Lower lobe of right lung (tissue), 2 donors: ENCODE measurements around the gene ZFAND3. TPM values are rescaled to one million over a fixed set of nuclear protein-coding genes. Genes with fewer than 3 reads are reported as not detected.
"Not testable (repeated sequence)": the region's sequence is repeated elsewhere in the genome, so short reads cannot be mapped to it uniquely, and the experiment has no call there.

Experiments used
- ATAC-seq, 2 donors: fragments of 200-7000 bp; cut with Tn5 transposase; one replicate each; pipeline ENCODE4 v1.9.1; 2020 to 2022; ENCODE audit warnings: mild to moderate bottlenecking in 2 of 2, moderate library complexity in 2 of 2
- DNase-seq: peaks from one replicate; pipeline ENCODE4 v3.0.0-alpha.2; 2020
- H3K27ac ChIP-seq: fragments of 200-600 bp; one replicate; pipeline ENCODE4 v1.8.0; 2022
- H3K27me3 ChIP-seq: fragments of 200-600 bp; one replicate; pipeline ENCODE4 v1.8.0; 2022; ENCODE audit warnings: low read depth
- H3K36me3 ChIP-seq: fragments of 200-600 bp; one replicate; pipeline ENCODE4 v1.8.0; 2022; ENCODE audit warnings: mild to moderate bottlenecking
- H3K4me1 ChIP-seq: fragments of 200-600 bp; one replicate; pipeline ENCODE4 v1.8.0; 2022
- H3K4me3 ChIP-seq: fragments of 200-600 bp; one replicate; pipeline ENCODE4 v1.8.0; 2022; ENCODE audit warnings: mild to moderate bottlenecking
- H3K9me3 ChIP-seq: fragments of 200-600 bp; one replicate; pipeline ENCODE4 v1.8.0; 2022
- CTCF ChIP-seq: fragments of 200-600 bp; IDR thresholded peaks from one replicate; pipeline ENCODE4 v1.8.0; 2022; ENCODE audit warnings: antibody characterized with exemption, mild to moderate bottlenecking
- intact Hi-C: fragments of 100-400 bp; cut with DNase I; formaldehyde crosslinking; loops from one replicate; pipeline ENCODE4 v1.11.0; 2022
- total RNA-seq: library from RNA; stranded (reverse); fragmentation: NEBNext Ultra II Directional; extraction: Animal tissue kit (Norgen Biotek cat#: 25700); gene quantifications from one replicate; pipeline ENCODE4 v1.2.1, GENCODE V29; 2021
- donor health status: DM: no; HTN: yes; CAD: no; lungs with severe emphysema.

ZFAND3 gene
- total RNA-seq, 1 donor from 2014 or later, result 83.3 TPM

DNA sequence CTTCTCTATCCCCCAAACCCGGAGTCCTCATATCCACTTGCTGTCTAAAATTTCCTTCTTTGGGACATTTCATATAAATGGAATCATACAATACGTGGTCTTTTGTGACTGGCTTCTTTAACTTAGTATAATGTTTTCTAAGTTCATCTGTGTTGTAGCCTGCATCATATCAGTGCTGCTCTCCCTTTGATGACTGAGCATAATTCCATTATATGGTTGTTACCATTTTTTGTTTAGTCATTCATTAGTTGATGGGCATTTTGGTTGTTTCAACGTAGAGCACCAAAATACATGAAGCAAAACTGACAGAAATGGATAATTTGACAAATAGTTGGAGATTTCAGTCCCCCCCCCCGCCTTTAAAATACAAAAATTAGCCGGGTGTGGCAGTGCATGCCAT, 71.5 kb downstream of the ZFAND3 start:
- Histone ChIP-seq H3K27ac (no peak overlapping the region), H3K4me1 (peaks cover 34% of the 10 kb centered on the region), H3K27me3 (no peaks in the 10 kb centered on the region), H3K4me3 (no peak overlapping the region), H3K36me3 (no peaks in the 10 kb centered on the region), H3K9me3 (no peaks in the 10 kb centered on the region)
- no peak for TF ChIP-seq CTCF
- intact Hi-C loops, result no loop called here
- ATAC-seq (no peak), DNase-seq (no peak)

DNA sequence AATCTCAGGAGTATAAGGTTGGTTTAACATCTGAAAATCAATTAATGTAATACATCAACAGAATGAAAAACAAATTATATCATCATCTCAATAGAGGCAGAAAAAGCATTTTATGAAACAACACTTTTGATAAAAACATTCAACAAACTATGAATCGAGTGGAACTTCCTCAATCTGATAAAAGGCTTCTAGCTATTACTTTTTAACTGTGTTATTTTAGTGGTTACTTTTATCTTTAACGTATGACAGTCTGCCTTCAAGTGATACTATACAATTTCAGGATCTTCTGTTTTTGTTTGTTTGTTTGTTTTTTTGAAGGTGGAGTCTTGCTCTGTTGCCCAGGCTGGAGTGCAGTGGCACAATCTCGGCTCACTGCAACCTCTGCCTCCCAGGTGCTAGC, 73.7 kb downstream of the ZFAND3 start:
- no peak overlapping the region for H3K4me3 ChIP-seq

DNA sequence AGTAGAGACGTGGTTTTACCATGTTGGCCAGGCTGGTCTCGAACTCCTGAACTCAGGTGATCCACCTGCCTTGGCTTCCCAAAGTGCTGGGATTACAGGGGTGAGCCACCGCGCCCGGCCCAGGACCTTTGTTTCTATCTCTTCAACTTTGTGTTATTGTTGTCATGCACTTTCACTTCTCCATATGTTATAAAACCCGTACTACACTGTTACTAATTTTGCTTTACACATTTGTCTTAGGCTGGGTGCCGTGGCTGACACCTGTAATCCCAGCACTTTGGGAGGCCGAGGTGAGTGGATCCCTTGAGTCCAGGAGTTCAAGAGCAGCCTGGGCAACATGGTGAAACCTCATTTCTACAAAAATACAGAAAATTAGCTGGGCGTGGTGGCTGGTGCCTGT, 74.2 kb downstream of the ZFAND3 start:
- intact Hi-C loops, H3K9me3 ChIP-seq, H3K4me3 ChIP-seq, H3K36me3 ChIP-seq, ATAC-seq, H3K27ac ChIP-seq, H3K27me3 ChIP-seq, DNase-seq: not testable (repeated sequence)
- H3K4me1 ChIP-seq, result peaks cover 23% of the 10 kb centered on the region

More for the DNA sequence above, 73.7 kb downstream of the ZFAND3 start:
- Histone ChIP-seq H3K27ac (no peak overlapping the region), H3K4me1 (peaks cover 27% of the 10 kb centered on the region), H3K27me3 (no peaks in the 10 kb centered on the region), H3K9me3 (no peaks in the 10 kb centered on the region), H3K36me3 (no peaks in the 10 kb centered on the region)
- no peak for TF ChIP-seq CTCF
- DNase-seq (no peak), ATAC-seq (no peak)
- intact Hi-C loops, result no loop called here

- ATAC-seq, result no peak
- TF ChIP-seq CTCF, result no peak
These were observed 75.1 kb downstream of the ZFAND3 start for GRCh38 chr6:37894585-37894984.

GRCh38 chr6:37897321-37897720, 77.8 kb downstream of the ZFAND3 start:
- no peak for DNase-seq
- ATAC-seq, result no peak
- H3K36me3 ChIP-seq, result no peaks in the 10 kb centered on the region

More at GRCh38 chr6:37894585-37894984, 75.1 kb downstream of the ZFAND3 start:
- Histone ChIP-seq H3K9me3 (no peaks in the 10 kb centered on the region), H3K27me3 (no peaks in the 10 kb centered on the region), H3K4me3 (no peak overlapping the region), H3K27ac (no peak overlapping the region), H3K4me1 (peaks cover 15% of the 10 kb centered on the region), H3K36me3 (no peaks in the 10 kb centered on the region)
- no peak for DNase-seq
- intact Hi-C loops, result no loop called here

More at GRCh38 chr6:37897321-37897720, 77.8 kb downstream of the ZFAND3 start:
- no peaks in the 10 kb centered on the region for H3K27me3 ChIP-seq
- no peaks in the 10 kb centered on the region for H3K9me3 ChIP-seq
- no peak overlapping the region for H3K27ac ChIP-seq
- no peak for TF ChIP-seq CTCF
- H3K4me3 ChIP-seq, result no peak overlapping the region
- intact Hi-C loops, result no loop called here
- no peaks in the 10 kb centered on the region for H3K4me1 ChIP-seq
